ENCODE results near the gene GRIN1. TPM values are rescaled to one million over a fixed set of nuclear protein-coding genes. Genes with fewer than 3 reads are reported as not detected.
"Not testable (repeated sequence)": the region's sequence is repeated elsewhere in the genome, so short reads cannot be mapped to it uniquely, and the experiment has no call there.

GRIN1 gene
- total RNA-seq, 1 donor from 2014 or later = 0.58 TPM

DNA sequence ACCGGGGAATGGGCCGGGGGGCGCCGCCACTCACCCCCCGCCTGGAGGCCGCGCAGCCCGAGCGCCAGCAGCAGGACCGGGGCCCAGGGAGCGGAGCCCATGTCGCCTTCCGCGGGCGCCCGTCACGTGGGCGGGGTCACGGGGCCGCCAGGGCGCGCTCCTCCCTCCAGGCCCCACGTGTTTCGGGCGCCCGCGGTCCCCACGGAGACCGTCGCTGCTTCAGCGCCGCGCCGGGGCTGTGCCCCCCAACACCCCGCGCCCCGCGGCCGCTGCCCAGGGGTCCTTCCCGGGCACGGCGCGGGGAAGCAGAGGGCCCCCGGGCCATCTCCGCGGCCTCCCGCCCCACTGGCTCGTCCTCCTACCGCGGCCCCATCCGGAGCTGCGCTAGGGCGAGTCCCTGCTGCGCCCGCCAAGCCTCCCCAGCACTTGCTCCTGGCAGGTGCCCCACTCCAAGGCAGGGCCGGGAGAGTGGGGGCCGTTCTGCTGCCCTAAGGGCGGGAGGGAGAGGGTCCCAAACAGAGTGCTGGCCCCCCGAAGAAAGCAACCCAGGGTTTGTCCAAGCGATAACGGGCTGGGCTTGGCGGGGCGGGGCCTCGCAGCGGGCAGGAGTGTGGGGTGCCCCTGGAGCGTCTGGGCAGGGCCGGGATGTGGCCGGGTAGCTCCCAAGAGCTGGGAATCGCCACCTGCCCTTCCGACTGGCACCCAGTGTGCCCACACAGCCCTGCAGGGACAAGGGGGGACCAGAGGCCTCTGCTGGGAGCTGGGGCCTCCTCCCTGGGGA is 24.2 kb upstream of the GRIN1 start, which contains the start of gene DPP7:
DPP7 (minus strand) TSS at position 121 of the 781 bp plus-strand sequence; CDS start at position 101, 20 bp downstream.
- H3K4me1 Mint-ChIP-seq = peaks cover 14% of the 10 kb centered on the region
- no peak within 1 kb of the TSS for H3K27ac Mint-ChIP-seq
- peak within 1 kb of the TSS; percentile 58 for H3K4me3 Mint-ChIP-seq
- H3K27me3 Mint-ChIP-seq (ENCODE audit: low read depth) = no peaks in the 10 kb centered on the region
- H3K36me3 Mint-ChIP-seq = peaks cover 3% of the 10 kb centered on the region
- TF ChIP-seq, protein P1, sequence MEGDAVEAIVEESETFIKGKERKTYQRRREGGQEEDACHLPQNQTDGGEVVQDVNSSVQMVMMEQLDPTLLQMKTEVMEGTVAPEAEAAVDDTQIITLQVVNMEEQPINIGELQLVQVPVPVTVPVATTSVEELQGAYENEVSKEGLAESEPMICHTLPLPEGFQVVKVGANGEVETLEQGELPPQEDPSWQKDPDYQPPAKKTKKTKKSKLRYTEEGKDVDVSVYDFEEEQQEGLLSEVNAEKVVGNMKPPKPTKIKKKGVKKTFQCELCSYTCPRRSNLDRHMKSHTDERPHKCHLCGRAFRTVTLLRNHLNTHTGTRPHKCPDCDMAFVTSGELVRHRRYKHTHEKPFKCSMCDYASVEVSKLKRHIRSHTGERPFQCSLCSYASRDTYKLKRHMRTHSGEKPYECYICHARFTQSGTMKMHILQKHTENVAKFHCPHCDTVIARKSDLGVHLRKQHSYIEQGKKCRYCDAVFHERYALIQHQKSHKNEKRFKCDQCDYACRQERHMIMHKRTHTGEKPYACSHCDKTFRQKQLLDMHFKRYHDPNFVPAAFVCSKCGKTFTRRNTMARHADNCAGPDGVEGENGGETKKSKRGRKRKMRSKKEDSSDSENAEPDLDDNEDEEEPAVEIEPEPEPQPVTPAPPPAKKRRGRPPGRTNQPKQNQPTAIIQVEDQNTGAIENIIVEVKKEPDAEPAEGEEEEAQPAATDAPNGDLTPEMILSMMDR (IDR thresholded peaks at IDR 0.05; ENCODE audit: unreplicated experiment) = no peak
- H3K9me3 Mint-ChIP-seq = no peaks in the 10 kb centered on the region
- peak; percentile 26 to 54 for DNase-seq (ENCODE audit: low spot score in 2 of 2, unreplicated experiment in 2 of 2)

DNA sequence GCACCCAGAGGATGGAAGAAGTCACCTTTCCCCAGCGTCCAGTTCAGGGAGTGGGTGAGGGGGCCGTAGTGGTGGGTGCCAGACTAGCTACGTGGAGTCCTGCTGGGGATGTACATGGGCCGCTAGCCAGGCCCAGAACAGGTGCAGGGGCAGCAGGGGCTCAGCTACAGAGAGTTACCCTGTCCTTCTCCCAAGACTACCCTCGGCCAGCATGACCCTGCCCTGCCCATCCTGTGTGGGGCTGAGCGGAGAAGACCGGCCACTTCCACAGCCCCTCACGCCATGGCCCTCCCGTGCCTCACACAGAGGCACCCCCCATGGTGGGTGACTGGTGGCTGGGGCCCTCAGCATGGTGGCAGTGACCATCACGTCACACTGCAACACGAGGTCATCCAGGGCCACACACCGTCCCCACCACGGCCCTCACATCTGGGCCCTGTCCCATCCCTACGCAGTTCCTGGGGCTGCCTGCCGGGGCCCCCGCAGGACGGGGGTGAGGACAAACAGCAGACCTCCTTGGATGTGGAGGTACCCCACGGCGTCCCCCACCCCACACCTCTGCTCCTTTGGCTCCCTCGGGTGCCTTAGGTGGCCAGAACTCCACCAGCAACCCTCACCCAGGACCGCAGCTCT is 23.4 kb upstream of the GRIN1 start:
- Mint-ChIP-seq H3K9me3 (no peaks in the 10 kb centered on the region), H3K4me3 (peak overlapping the region; percentile 17), H3K27ac (no peak overlapping the region), H3K27me3 (ENCODE audit: low read depth) (no peaks in the 10 kb centered on the region), H3K4me1 (peaks cover 14% of the 10 kb centered on the region), H3K36me3 (peaks cover 3% of the 10 kb centered on the region)
- TF ChIP-seq, protein P1 (IDR thresholded peaks at IDR 0.05; ENCODE audit: unreplicated experiment) = no peak
- DNase-seq (ENCODE audit: low spot score in 2 of 2, unreplicated experiment in 2 of 2) = no peak

DNA sequence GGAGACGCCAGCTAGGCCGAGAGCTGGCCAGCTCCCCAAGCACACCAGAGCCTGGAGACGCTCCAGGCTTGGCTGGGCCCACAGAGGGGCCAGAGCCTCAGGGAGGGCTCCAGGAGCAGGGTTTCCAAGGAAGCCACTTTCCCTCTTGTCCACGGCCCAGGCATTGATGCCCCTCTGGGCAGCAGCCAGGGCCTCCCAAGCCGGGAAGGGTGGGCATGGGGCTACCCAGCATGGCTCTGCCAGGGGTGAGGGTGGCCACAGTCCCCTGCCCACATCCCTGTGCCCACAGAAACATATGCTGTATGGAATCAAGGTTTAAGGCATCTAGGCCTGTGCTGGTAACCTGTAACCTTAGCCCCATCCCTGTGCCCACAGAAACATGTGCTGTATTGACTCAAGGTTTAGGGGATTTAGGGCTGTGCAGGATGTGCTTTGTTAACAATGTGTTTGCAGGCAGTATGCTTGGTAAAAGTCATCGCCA is 22.9 kb upstream of the GRIN1 start:
- Mint-ChIP-seq H3K9me3 (no peaks in the 10 kb centered on the region), H3K27ac (peak overlapping the region; percentile 89), H3K4me3 (peak overlapping the region; percentile 17), H3K27me3 (ENCODE audit: low read depth) (no peaks in the 10 kb centered on the region), H3K4me1 (peaks cover 14% of the 10 kb centered on the region), H3K36me3 (no peaks in the 10 kb centered on the region)
- DNase-seq (ENCODE audit: low spot score in 2 of 2, unreplicated experiment in 2 of 2) = no peak
- TF ChIP-seq, protein P1 (IDR thresholded peaks at IDR 0.05; ENCODE audit: unreplicated experiment) = no peak

DNA sequence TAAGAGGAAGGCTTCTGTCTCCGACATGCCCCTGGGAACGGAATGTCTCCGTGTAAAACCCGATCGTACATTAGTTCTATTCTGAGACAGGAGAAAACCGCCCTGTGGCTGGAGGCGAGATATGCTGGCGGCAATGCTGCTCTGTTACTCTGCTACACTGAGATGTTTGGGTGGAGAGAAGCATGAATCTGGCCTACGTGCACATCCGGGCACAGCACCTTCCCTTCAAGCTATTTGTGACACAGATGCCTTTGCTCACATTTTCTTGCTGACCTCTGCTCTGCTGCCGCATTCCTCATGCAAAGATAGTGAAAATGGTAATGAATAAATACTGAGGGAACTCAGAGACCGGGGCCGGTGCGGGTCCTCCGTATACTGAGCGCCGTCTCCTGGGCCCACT is 22.2 kb upstream of the GRIN1 start:
- DNase-seq (ENCODE audit: low spot score in 2 of 2, unreplicated experiment in 2 of 2) = no peak
- Mint-ChIP-seq H3K36me3 (no peaks in the 10 kb centered on the region), H3K27ac (peak overlapping the region; percentile 89), H3K4me3 (peak overlapping the region; percentile 8), H3K9me3 (no peaks in the 10 kb centered on the region), H3K27me3 (ENCODE audit: low read depth) (no peaks in the 10 kb centered on the region), H3K4me1 (peaks cover 14% of the 10 kb centered on the region)
- TF ChIP-seq, protein P1 (IDR thresholded peaks at IDR 0.05; ENCODE audit: unreplicated experiment) = no peak

DNA sequence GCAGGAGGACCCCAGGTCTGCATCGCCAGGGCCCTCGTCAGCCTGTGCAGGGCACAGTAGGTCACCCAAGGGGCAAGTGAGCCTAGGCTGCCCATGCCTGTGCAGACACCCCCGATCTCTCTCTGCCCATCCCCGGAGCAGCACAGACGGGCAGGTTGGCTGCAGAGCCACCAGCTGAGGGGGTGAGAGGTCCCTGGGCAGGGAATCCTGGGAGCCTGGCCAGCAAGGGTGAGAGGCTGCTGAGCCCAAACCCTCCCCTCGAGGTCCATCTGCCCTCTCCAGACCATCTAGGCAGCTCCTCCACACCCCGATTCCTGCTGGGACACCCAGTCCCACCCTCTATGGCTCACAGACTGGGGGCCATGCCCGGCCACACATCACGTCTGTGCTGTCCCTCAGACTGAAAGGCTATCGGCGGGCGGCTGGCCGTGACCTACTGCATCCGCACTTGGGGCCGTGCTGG is 21.7 kb upstream of the GRIN1 start:
- H3K9me3 Mint-ChIP-seq = no peaks in the 10 kb centered on the region
- H3K27me3 Mint-ChIP-seq (ENCODE audit: low read depth) = no peaks in the 10 kb centered on the region
- no peaks in the 10 kb centered on the region for H3K36me3 Mint-ChIP-seq
- TF ChIP-seq, protein P1 (IDR thresholded peaks at IDR 0.05; ENCODE audit: unreplicated experiment) = no peak
- peaks cover 16% of the 10 kb centered on the region for H3K4me1 Mint-ChIP-seq
- H3K27ac Mint-ChIP-seq = peak overlapping the region; percentile 89
- DNase-seq (ENCODE audit: low spot score in 2 of 2, unreplicated experiment in 2 of 2) = no peak
- no peak overlapping the region for H3K4me3 Mint-ChIP-seq

DNA sequence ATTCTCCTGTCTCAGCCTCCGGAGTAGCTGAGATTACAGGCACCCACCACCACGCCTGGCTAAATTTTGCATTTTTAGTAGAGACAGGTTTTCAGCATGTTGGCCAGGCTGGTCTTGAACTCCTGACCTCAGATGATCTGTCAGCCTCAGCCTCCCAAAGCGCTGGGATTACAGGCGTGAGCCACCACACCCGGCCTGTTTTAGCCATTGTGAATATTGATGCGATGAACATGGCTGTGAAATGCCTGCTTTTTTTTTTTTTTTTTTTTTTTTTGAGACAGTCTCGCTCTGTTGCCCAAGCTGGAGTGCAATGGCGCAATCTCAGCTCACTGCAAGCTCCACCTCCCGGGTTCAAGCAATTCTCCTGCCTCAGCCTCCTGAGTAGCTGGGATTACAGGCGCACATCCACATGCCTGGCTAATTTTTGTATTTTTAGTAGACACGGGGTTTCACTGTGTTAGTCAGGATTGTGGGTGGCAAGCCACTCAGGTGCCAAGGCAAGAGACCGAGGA is 20.8 kb upstream of the GRIN1 start:
- H3K9me3 Mint-ChIP-seq; H3K27me3 Mint-ChIP-seq (ENCODE audit: low read depth); H3K36me3 Mint-ChIP-seq; DNase-seq (ENCODE audit: low spot score in 2 of 2, unreplicated experiment in 2 of 2); H3K27ac Mint-ChIP-seq; H3K4me3 Mint-ChIP-seq: not testable (repeated sequence)
- peaks cover 16% of the 10 kb centered on the region for H3K4me1 Mint-ChIP-seq

DNA sequence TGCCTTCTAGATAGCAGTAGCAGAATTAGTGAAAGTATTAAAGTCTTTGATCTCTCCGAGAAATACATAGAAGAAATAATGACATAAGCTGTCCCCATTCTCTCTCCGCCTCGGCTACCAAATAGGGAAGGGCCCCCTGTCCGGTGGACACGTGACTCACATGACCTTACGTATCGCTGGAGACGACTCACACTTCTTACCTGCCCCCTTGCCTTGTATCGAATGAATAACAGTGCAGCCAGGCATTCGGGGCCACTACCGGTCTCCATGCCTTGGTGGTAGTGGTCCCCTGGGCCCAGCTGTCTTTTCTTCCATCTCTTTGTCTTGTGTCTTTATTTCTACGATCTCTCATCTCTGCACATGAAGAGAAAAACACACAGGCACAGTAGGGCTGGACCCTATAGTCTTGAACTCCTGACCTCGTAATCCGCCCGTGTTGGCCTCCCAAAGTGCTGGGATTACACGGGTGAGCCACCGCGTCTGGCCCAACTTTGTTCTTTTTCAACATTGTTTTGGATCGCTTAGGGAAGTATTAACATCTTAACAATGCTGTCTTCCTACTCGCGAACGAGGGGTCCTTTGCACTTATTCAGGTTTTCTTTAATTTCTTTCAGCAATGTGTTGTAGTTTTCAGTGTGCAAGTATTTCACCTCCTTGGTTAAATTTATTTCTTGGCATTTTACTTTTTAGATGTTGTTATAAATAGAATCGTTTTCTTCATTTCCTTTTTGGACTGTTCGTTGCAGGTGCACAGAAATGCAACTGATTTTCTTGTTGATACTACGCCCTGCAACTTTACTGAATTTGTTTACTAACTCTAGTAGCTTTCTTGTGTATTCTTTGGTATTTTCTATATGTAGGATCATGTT is 16.8 kb upstream of the GRIN1 start:
- not testable (repeated sequence) for H3K4me1 Mint-ChIP-seq; DNase-seq (ENCODE audit: low spot score in 2 of 2, unreplicated experiment in 2 of 2); H3K27me3 Mint-ChIP-seq (ENCODE audit: low read depth); H3K9me3 Mint-ChIP-seq; H3K36me3 Mint-ChIP-seq; H3K4me3 Mint-ChIP-seq; H3K27ac Mint-ChIP-seq

Data from mesothelial cell of epicardium (in vitro differentiated cells).